Breast epithelium (tissue), 4 donors: ENCODE results near the gene SEC22B. TPM values are rescaled to one million over a fixed set of nuclear protein-coding genes. Genes with fewer than 3 reads are reported as not detected.
"Not testable (repeated sequence)": the region's sequence is repeated elsewhere in the genome, so short reads cannot be mapped to it uniquely, and the experiment has no call there.

Experiments
- DNase-seq, 2 donors: peaks; one replicate each; pipeline ENCODE4 v3.0.0-alpha.2; 2019; ENCODE audit warnings: low spot score in 2 of 2
- H3K27ac ChIP-seq, 2 donors: fragments of 200-600 bp; sonication (generic) in 1 of 2; one replicate each; pipeline ENCODE4 v1.5.1; 2016 to 2019; ENCODE audit warnings: mild to moderate bottlenecking in 1 of 2
- H3K27me3 ChIP-seq, 2 donors: fragments of 200-600 bp; sonication (generic) in 1 of 2; one replicate each; pipeline versions ENCODE4 v1.5.1 to v1.6.0; 2017 to 2019; ENCODE audit warnings: control low read depth in 1 of 2, mild to moderate bottlenecking in 1 of 2
- H3K36me3 ChIP-seq: fragments of 200-600 bp; one replicate; pipeline ENCODE4 v1.5.1; 2019
- H3K4me1 ChIP-seq, 2 donors: fragments of 200-600 bp; sonication (generic); one replicate each; pipeline ENCODE4 v1.5.1; 2016 to 2019; ENCODE audit warnings: control low read depth in 1 of 2
- H3K4me3 ChIP-seq, 3 donors: fragments of 200-600 bp; sonication (generic); 1 replicate in 2 of 3; 2 replicates in 1 of 3; pipeline ENCODE4 v1.5.1; 2016 to 2019; ENCODE audit warnings: mild to moderate bottlenecking in 3 of 3, moderate library complexity in 2 of 3
- H3K9me3 ChIP-seq, 2 donors: fragments of 200-600 bp; sonication (generic) in 1 of 2; one replicate each; pipeline ENCODE4 v1.5.1; 2016 to 2019; ENCODE audit warnings: control low read depth in 1 of 2
- CTCF ChIP-seq, 3 donors: fragments of 450-650 bp; IDR thresholded peaks; one replicate each; pipeline ENCODE4 v1.5.1; 2016 to 2017; ENCODE audit warnings: antibody characterized with exemption in 3 of 3, mild to moderate bottlenecking in 3 of 3, moderate library complexity in 3 of 3
- POLR2A ChIP-seq: fragments of 450-650 bp; IDR thresholded peaks from one replicate; pipeline ENCODE4 v1.6.1; 2016; ENCODE audit warnings: antibody characterized with exemption, mild to moderate bottlenecking, moderate library complexity
- POLR2AphosphoS5 ChIP-seq, 3 donors: sonication (generic); formaldehyde crosslinking; IDR thresholded peaks; one replicate each; pipeline ENCODE4 v1.6.1; 2017; ENCODE audit warnings: antibody characterized with exemption in 3 of 3
- intact Hi-C: fragments of 100-400 bp; cut with DNase I; formaldehyde crosslinking; loops from one replicate; pipeline ENCODE4 v1.15.1; 2023; ENCODE audit warnings: low total_unique reads
- total RNA-seq, 3 donors: library from RNA; depleted of rRNA; stranded (reverse); fragments of >200 nt; gene quantifications; one replicate each; pipeline ENCODE4 v1.1.0, GENCODE V29; 2016

The SEC22B gene
- total RNA-seq, 3 donors from 2014 or later: 29.2 to 37.8 (median 32.3) TPM

- not testable (repeated sequence) for H3K27ac ChIP-seq, H3K36me3 ChIP-seq
Observed at GRCh38 chr1:120143334-120143733, 33.0 kb downstream of the SEC22B start.

GRCh38 chr1:120142512-120143263 lies 33.6 kb downstream of the SEC22B start:
- H3K27ac ChIP-seq, intact Hi-C loops, H3K9me3 ChIP-seq, H3K4me3 ChIP-seq, H3K36me3 ChIP-seq, H3K27me3 ChIP-seq, H3K4me1 ChIP-seq: not testable (repeated sequence)
- DNase-seq: peak in 1 of 2 donors; percentile 20

More at GRCh38 chr1:120143334-120143733, 33.0 kb downstream of the SEC22B start:
- H3K9me3 ChIP-seq, intact Hi-C loops, DNase-seq, H3K4me3 ChIP-seq, H3K27me3 ChIP-seq, H3K4me1 ChIP-seq: not testable (repeated sequence)

- H3K4me3 ChIP-seq, H3K9me3 ChIP-seq, H3K27ac ChIP-seq, H3K36me3 ChIP-seq, intact Hi-C loops, DNase-seq, H3K4me1 ChIP-seq, H3K27me3 ChIP-seq: not testable (repeated sequence)
Observed at GRCh38 chr1:120141865-120142264, 34.5 kb downstream of the SEC22B start.

- H3K4me3 ChIP-seq, H3K36me3 ChIP-seq, H3K9me3 ChIP-seq, H3K27me3 ChIP-seq, intact Hi-C loops, H3K4me1 ChIP-seq, DNase-seq, H3K27ac ChIP-seq: not testable (repeated sequence)
Observed at GRCh38 chr1:120140656-120141265, 35.6 kb downstream of the SEC22B start.

GRCh38 chr1:120136086-120136485 lies 40.2 kb downstream of the SEC22B start:
- H3K4me1 ChIP-seq, H3K36me3 ChIP-seq, H3K27me3 ChIP-seq, H3K9me3 ChIP-seq, DNase-seq, H3K27ac ChIP-seq, H3K4me3 ChIP-seq, intact Hi-C loops: not testable (repeated sequence)

GRCh38 chr1:120133928-120134325 lies 42.4 kb downstream of the SEC22B start:
- H3K4me1 ChIP-seq, H3K9me3 ChIP-seq, H3K27ac ChIP-seq, DNase-seq, H3K27me3 ChIP-seq, intact Hi-C loops, H3K4me3 ChIP-seq, H3K36me3 ChIP-seq: not testable (repeated sequence)

GRCh38 chr1:120133228-120133927 lies 42.9 kb downstream of the SEC22B start:
- no peaks in the 10 kb centered on the region for H3K9me3 ChIP-seq
- H3K27me3 ChIP-seq: no peaks in the 10 kb centered on the region
- TF ChIP-seq CTCF (IDR thresholded peaks at IDR 0.05) (no peak), POLR2AphosphoS5 (IDR thresholded peaks at IDR 0.05) (no peak), POLR2A (no peak)
- intact Hi-C loops: no loop called here
- H3K27ac ChIP-seq: peak overlapping the region in 1 of 2 donors; percentile 28
- no peaks in the 10 kb centered on the region for H3K36me3 ChIP-seq
- no peaks in the 10 kb centered on the region for H3K4me1 ChIP-seq
- DNase-seq: no peak
- H3K4me3 ChIP-seq: no peak overlapping the region

- H3K27ac ChIP-seq: peak overlapping the region; percentile 42 to 61
- H3K4me3 ChIP-seq, DNase-seq, H3K36me3 ChIP-seq, H3K4me1 ChIP-seq, intact Hi-C loops, H3K9me3 ChIP-seq, H3K27me3 ChIP-seq: not testable (repeated sequence)
Observed at GRCh38 chr1:120132406-120132763, 43.9 kb downstream of the SEC22B start.

- H3K4me3 ChIP-seq, H3K36me3 ChIP-seq, intact Hi-C loops, H3K4me1 ChIP-seq, H3K9me3 ChIP-seq, H3K27me3 ChIP-seq: not testable (repeated sequence)
- peak overlapping the region; percentile 42 to 61 for H3K27ac ChIP-seq
- DNase-seq: peak in 1 of 2 donors; percentile 59
Observed at GRCh38 chr1:120131611-120132405, 44.5 kb downstream of the SEC22B start.

- H3K9me3 ChIP-seq, intact Hi-C loops, H3K36me3 ChIP-seq, H3K4me1 ChIP-seq, DNase-seq, H3K27ac ChIP-seq, H3K4me3 ChIP-seq, H3K27me3 ChIP-seq: not testable (repeated sequence)
Observed at GRCh38 chr1:120127921-120128320, 48.4 kb downstream of the SEC22B start.

GRCh38 chr1:120126216-120126615 lies 50.1 kb downstream of the SEC22B start:
- DNase-seq, H3K4me3 ChIP-seq, H3K27ac ChIP-seq, H3K36me3 ChIP-seq, intact Hi-C loops, H3K4me1 ChIP-seq, H3K27me3 ChIP-seq, H3K9me3 ChIP-seq: not testable (repeated sequence)
